Parathyroid adenoma (tissue), 2 donors: ENCODE results near the gene RDH12.

Experiments used
- H2AFZ ChIP-seq: fragments of 300-600 bp; sonication (generic); one replicate; pipeline ENCODE4 v1.7.0; 2017; ENCODE audit warnings: antibody characterized with exemption, mild to moderate bottlenecking
- H3K27ac ChIP-seq: fragments of 300-600 bp; sonication (generic); one replicate; pipeline ENCODE4 v1.7.0; 2017
- H3K27me3 ChIP-seq: fragments of 300-600 bp; sonication (generic); one replicate; pipeline ENCODE4 v1.7.0; 2017; ENCODE audit warnings: low read length; ENCODE audit not compliant: control insufficient read depth, insufficient read depth
- H3K36me3 ChIP-seq: fragments of 300-600 bp; sonication (generic); one replicate; pipeline ENCODE4 v1.7.0; 2017; ENCODE audit warnings: low read length; ENCODE audit not compliant: control insufficient read depth, insufficient read depth
- H3K4me1 ChIP-seq: fragments of 300-600 bp; sonication (generic); one replicate; pipeline ENCODE4 v1.7.0; 2017; ENCODE audit warnings: control low read depth
- H3K4me2 ChIP-seq: fragments of 300-600 bp; sonication (generic); one replicate; pipeline ENCODE4 v1.7.0; 2017; ENCODE audit warnings: low read length
- H3K4me3 ChIP-seq: fragments of 300-600 bp; sonication (generic); one replicate; pipeline ENCODE4 v1.7.0; 2017; ENCODE audit warnings: low read depth, low read length
- H3K79me2 ChIP-seq: fragments of 300-600 bp; sonication (generic); one replicate; pipeline ENCODE4 v1.7.0; 2017; ENCODE audit warnings: control low read depth
- H3K9ac ChIP-seq: fragments of 300-600 bp; sonication (generic); one replicate; pipeline ENCODE4 v1.7.0; 2017; ENCODE audit warnings: mild to moderate bottlenecking
- H3K9me3 ChIP-seq: fragments of 300-600 bp; sonication (generic); one replicate; pipeline ENCODE4 v1.7.0; 2017; ENCODE audit warnings: low read length; ENCODE audit not compliant: control insufficient read depth
- TF ChIP-seq, protein P1 (sequence below): fragments of 300-600 bp; sonication (generic); IDR thresholded peaks from one replicate; pipeline ENCODE4 v1.7.0; 2017; ENCODE audit warnings: antibody characterized with exemption, mild to moderate bottlenecking
- donor health status: primary hyperparathyroidism.

RDH12 gene

DNA sequence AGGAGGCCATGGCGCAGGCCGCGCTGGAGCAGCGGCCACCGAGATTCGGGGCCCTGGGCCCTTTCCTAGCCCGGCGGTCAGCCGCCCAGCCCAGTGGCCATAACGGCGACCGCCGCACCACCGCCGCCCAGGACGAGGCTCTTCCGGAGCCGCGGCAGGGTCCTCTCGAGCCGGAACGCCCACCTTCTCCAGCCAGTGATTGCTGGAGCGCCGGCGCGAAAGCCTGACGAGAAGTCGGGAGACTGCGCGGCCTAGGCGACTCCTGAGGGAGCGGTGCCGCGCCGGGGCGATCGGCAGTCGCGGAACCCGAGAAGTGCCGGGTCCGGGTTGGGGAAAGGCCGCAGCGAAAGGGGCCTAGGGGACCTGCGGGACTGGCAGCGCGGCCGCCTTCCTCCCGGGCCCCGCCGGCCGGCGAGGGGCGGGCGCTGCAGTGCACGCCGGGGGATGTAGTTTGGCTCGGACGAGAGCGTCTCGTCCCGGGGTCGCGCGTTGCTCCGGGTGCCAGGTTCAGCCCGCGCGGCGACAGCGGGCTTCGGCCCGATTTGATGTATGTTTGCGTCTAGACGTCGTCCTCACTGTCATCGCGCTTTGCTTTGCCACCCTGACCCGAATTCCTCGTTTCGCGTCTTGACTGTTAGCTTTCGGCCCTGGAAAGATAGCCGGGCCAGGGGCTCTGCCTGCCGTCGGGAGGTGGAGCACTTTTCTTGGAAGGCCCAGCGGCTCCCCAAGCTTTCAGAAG is 27.0 kb upstream of the RDH12 start, which contains the start of gene VTI1B:
TSS of gene VTI1B (minus strand) at position 153 of the 739 bp plus-strand sequence. CDS start at position 10, 143 bp downstream.
- H2AFZ ChIP-seq = peak within 1 kb of the TSS; percentile 91
- peaks cover 39% of the 10 kb centered on the region for H3K79me2 ChIP-seq
- H3K36me3 ChIP-seq = no peaks in the 10 kb centered on the region
- TF ChIP-seq, protein P1, sequence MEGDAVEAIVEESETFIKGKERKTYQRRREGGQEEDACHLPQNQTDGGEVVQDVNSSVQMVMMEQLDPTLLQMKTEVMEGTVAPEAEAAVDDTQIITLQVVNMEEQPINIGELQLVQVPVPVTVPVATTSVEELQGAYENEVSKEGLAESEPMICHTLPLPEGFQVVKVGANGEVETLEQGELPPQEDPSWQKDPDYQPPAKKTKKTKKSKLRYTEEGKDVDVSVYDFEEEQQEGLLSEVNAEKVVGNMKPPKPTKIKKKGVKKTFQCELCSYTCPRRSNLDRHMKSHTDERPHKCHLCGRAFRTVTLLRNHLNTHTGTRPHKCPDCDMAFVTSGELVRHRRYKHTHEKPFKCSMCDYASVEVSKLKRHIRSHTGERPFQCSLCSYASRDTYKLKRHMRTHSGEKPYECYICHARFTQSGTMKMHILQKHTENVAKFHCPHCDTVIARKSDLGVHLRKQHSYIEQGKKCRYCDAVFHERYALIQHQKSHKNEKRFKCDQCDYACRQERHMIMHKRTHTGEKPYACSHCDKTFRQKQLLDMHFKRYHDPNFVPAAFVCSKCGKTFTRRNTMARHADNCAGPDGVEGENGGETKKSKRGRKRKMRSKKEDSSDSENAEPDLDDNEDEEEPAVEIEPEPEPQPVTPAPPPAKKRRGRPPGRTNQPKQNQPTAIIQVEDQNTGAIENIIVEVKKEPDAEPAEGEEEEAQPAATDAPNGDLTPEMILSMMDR = no peak
- H3K4me1 ChIP-seq = peaks cover 14% of the 10 kb centered on the region
- H3K4me3 ChIP-seq = peak within 1 kb of the TSS; percentile 99
- peak within 1 kb of the TSS; percentile 100 for H3K4me2 ChIP-seq
- no peaks in the 10 kb centered on the region for H3K27me3 ChIP-seq
- H3K27ac ChIP-seq = peak within 1 kb of the TSS; percentile 98
- H3K9me3 ChIP-seq = no peaks in the 10 kb centered on the region
- peak within 1 kb of the TSS; percentile 78 for H3K9ac ChIP-seq

DNA sequence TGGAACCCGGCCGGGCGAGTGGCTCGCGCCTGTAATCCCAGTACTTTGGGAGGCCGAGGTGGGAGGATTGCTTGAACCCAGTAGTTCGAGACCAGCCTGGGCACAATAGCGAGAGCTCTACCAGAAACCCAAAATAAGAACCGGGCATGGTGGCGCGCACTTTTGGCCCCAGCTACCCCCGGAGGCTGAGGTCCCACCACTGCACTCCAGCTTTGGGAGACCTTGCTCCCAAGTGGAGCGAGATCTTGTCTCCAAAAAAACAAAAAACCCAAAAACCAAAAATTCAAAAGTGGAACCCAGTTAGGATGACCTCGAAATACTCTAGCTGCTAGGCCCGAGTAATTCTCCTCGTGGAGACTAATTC is 26.5 kb upstream of the RDH12 start:
- Histone ChIP-seq H3K4me1 (peaks cover 14% of the 10 kb centered on the region), H3K9ac (peak overlapping the region; percentile 78), H3K79me2 (peaks cover 36% of the 10 kb centered on the region), H3K27me3 (no peaks in the 10 kb centered on the region), H3K4me3 (peak overlapping the region; percentile 99), H3K9me3 (no peaks in the 10 kb centered on the region), H3K27ac (peak overlapping the region; percentile 98), H3K36me3 (no peaks in the 10 kb centered on the region), H3K4me2 (peak overlapping the region; percentile 100), H2AFZ (peak overlapping the region; percentile 91)
- TF ChIP-seq, protein P1 = no peak

DNA sequence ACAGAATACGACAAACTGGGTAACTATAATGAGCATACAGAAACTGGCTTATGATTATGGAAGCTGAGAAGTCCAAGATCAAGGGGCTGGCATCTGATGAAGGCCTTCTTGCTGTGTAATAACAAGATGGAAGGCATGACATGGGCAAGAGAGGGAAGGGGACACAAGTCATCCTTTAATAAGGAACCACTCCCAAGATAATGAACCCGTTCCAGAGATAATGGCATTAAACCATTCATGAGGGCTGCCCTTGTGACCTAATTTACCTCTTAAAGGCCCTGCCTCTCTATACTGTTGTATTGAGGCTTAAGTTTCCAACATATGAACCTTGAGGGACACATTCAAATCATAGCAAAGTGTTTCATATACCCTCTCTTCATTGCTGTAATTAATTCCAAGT is 22.7 kb upstream of the RDH12 start:
- H3K36me3 ChIP-seq = no peaks in the 10 kb centered on the region
- H3K4me2 ChIP-seq = no peak overlapping the region
- H3K4me3 ChIP-seq = no peak overlapping the region
- H3K27me3 ChIP-seq = no peaks in the 10 kb centered on the region
- TF ChIP-seq, protein P1 = no peak
- no peak overlapping the region for H3K9ac ChIP-seq
- no peaks in the 10 kb centered on the region for H3K4me1 ChIP-seq
- no peak overlapping the region for H2AFZ ChIP-seq
- H3K9me3 ChIP-seq = no peaks in the 10 kb centered on the region
- no peak overlapping the region for H3K27ac ChIP-seq
- H3K79me2 ChIP-seq = no peaks in the 10 kb centered on the region

DNA sequence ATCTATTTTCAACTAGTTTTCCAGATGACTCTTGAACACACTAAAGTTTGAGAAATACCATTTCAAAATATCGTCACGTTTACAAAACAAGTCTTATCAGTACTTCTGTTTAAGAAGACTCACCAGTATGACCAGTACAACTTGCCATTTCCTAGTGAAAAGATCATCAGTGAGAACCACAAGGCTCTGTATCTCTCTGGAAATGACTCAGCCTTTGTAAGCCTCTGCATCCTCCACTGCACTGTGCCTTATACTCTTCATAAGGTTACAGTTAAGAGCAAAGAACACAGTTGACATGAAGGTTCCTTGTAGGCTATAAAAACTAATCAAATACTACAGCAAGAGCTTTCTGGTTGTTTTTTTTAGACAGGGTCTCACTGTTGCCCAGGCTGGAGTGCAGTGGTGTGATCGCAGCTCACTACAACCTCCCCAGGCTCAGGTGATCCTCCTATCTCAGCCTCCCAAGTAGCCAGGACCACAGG is 21.5 kb upstream of the RDH12 start:
- no peak overlapping the region for H3K27ac ChIP-seq
- no peak overlapping the region for H3K4me2 ChIP-seq
- no peaks in the 10 kb centered on the region for H3K36me3 ChIP-seq
- H3K9ac ChIP-seq = no peak overlapping the region
- no peaks in the 10 kb centered on the region for H3K27me3 ChIP-seq
- no peak overlapping the region for H2AFZ ChIP-seq
- H3K79me2 ChIP-seq = no peaks in the 10 kb centered on the region
- no peak overlapping the region for H3K4me3 ChIP-seq
- TF ChIP-seq, protein P1 = no peak
- H3K9me3 ChIP-seq = no peaks in the 10 kb centered on the region
- no peaks in the 10 kb centered on the region for H3K4me1 ChIP-seq

DNA sequence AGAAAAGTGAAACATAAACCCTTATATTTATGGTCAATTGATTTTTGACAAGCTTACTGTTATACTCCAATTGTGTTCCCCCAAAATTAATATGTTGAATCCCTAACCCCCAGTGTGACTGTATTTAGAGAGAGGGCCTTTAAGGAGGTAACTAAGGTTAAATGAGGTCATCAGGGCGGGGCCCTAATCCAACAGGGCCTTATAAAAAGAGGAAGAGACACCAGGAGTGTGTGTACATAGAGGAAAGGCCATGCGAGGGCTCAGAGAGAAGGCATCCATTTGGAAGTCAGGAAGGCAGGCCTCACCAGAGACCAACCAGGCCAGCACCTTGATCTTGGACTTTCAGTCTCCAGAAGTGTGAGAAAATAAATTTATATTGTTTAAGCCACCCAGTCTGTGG is 20.7 kb upstream of the RDH12 start:
- TF ChIP-seq, protein P1 = no peak
- Histone ChIP-seq H3K27ac (no peak overlapping the region), H3K36me3 (no peaks in the 10 kb centered on the region)

More for the DNA sequence above, 20.7 kb upstream of the RDH12 start:
- Histone ChIP-seq H3K4me1 (no peaks in the 10 kb centered on the region), H3K9ac (no peak overlapping the region), H3K4me2 (no peak overlapping the region), H3K4me3 (no peak overlapping the region), H3K27me3 (no peaks in the 10 kb centered on the region), H3K79me2 (no peaks in the 10 kb centered on the region), H3K9me3 (no peaks in the 10 kb centered on the region), H2AFZ (no peak overlapping the region)
